K562 (cell line): ENCODE measurements around the gene PTPRR. TPM values are rescaled to one million over a fixed set of nuclear protein-coding genes. Genes with fewer than 3 reads are reported as not detected.
A peak's percentile ranks its signal among the peaks of the same experiment; 100 is the strongest.

ENCODE experiments used
- ADNP ChIP-seq: fragments of 200-800 bp; sonication (Bioruptor generic); IDR thresholded peaks from 2 replicates; pipeline ENCODE4 v1.6.1; 2016; ENCODE audit warnings: missing genetic modification characterization, missing compliant biosample characterization
- DEAF1 ChIP-seq: fragments of 450-650 bp; formaldehyde crosslinking; IDR thresholded peaks from 2 replicates; pipeline ENCODE4 v1.4.0; 2020; ENCODE audit warnings: mild to moderate bottlenecking, moderate library complexity
- ETV1 ChIP-seq: fragments of 450-650 bp; conservative IDR thresholded peaks from 2 replicates; pipeline ENCODE4 v1.6.1; 2016; ENCODE audit warnings: missing genetic modification characterization, control low read depth, low read depth, missing compliant biosample characterization
- KAT7 ChIP-seq: sonication (generic); formaldehyde crosslinking; IDR thresholded peaks from 2 replicates; pipeline ENCODE4 v1.8.0; 2022; ENCODE audit warnings: missing genetic modification reagents, mild to moderate bottlenecking, borderline replicate concordance
- KAT8 ChIP-seq: fragments of 450-650 bp; IDR thresholded peaks from 2 replicates; pipeline ENCODE4 v1.6.1; 2016; ENCODE audit warnings: low read depth, mild to moderate bottlenecking
- MBD2 ChIP-seq: sonication (generic); IDR thresholded peaks from 2 replicates; pipeline ENCODE4 v1.6.1; 2016; ENCODE audit warnings: low read depth, borderline replicate concordance
- MCM7 ChIP-seq, 2 experiments: fragments of 450-650 bp; IDR thresholded peaks; 2 replicates each; pipeline ENCODE4 v1.6.1; 2016 to 2018
- NR4A1 ChIP-seq, 2 experiments: fragments of 250-450 bp in 1 of 2; fragments of 450-650 bp in 1 of 2; sonication (Bioruptor Pico) in 1 of 2; IDR thresholded peaks; 2 replicates each; pipeline versions ENCODE4 v1.4.0 to v1.6.1; 2016 to 2020; ENCODE audit warnings: mild to moderate bottlenecking in 2 of 2, missing compliant biosample characterization in 1 of 2, missing genetic modification characterization in 1 of 2, moderate library complexity in 1 of 2
- PHF8 ChIP-seq: fragments of 200-600 bp; sonication (generic); IDR thresholded peaks from 2 replicates; pipeline ENCODE4 v1.6.1; 2012; ENCODE audit warnings: mixed run types, mild to moderate bottlenecking, inconsistent platforms, low read length, moderate library complexity, borderline replicate concordance
- POLR2AphosphoS5 ChIP-seq: IDR thresholded peaks from 2 replicates; pipeline ENCODE4 v1.6.1; 2011; ENCODE audit warnings: mild to moderate bottlenecking, low read depth, low read length, moderate library complexity; ENCODE audit not compliant: control insufficient read depth, insufficient read depth
- SETDB1 ChIP-seq: IDR thresholded peaks from one replicate; pipeline ENCODE4 v1.6.1; 2012; ENCODE audit warnings: low read length, control low read depth, inconsistent platforms
- SRSF3 ChIP-seq: fragments of 200-400 bp; formaldehyde crosslinking; IDR thresholded peaks from 2 replicates; pipeline ENCODE4 v1.6.1; 2016; ENCODE audit warnings: mild to moderate bottlenecking, low read length, moderate library complexity; ENCODE audit not compliant: insufficient read depth
- STAT6 ChIP-seq: sonication (generic); formaldehyde crosslinking; IDR thresholded peaks from 2 replicates; pipeline ENCODE4 v1.8.1; 2023; ENCODE audit warnings: mild to moderate bottlenecking, missing genetic modification reagents
- ZNF384 ChIP-seq: IDR thresholded peaks from 2 replicates; pipeline ENCODE4 v1.6.1; 2012; ENCODE audit warnings: low read depth, low read length, improper control_type of control experiment
- ZSCAN32 ChIP-seq: fragments of 450-650 bp; formaldehyde crosslinking; IDR thresholded peaks from 2 replicates; pipeline ENCODE4 v1.4.0; 2020; ENCODE audit warnings: mild to moderate bottlenecking, moderate library complexity
- polyA plus RNA-seq, 8 experiments: library from polyadenylated mRNA; depleted of rRNA in 4 of 8; stranded (reverse) in 5 of 8; unstranded in 3 of 8; fragments of >200 nt; fragmentation: Nextera tagmentation in 2 of 8; fragmentation: Illumina TruSeq in 1 of 8; extraction: Ambion mirVana in 2 of 8; extraction: Trizol in 1 of 8; gene quantifications; 2 replicates each; pipeline versions ENCODE4 v1.2.1 to v1.2.3, GENCODE V29; 2011 to 2014; ENCODE audit warnings: inconsistent platforms in 1 of 8, missing spikeins in 1 of 8
- total RNA-seq, 7 experiments: library from RNA; depleted of rRNA in 6 of 7; stranded (reverse); fragments of >200 nt in 6 of 7; fragmentation: Illumina TruSeq in 2 of 7; extraction: Trizol in 2 of 7; gene quantifications; 2 replicates each; pipeline versions ENCODE4 v1.2.1 to v1.2.3, GENCODE V29; 2011 to 2021; ENCODE audit warnings: low replicate concordance in 1 of 7
- TF ChIP-seq, protein P1 (sequence below): fragments of 450-650 bp; IDR thresholded peaks from 2 replicates; pipeline ENCODE4 v1.6.1; 2017; ENCODE audit warnings: antibody characterized with exemption, mild to moderate bottlenecking
- TF ChIP-seq, protein P2 (sequence below): fragments of 250-450 bp; sonication (Bioruptor Pico); IDR thresholded peaks from 2 replicates; pipeline ENCODE4 v1.8.0; 2022; ENCODE audit warnings: inconsistent platforms

The PTPRR gene
- total and polyA plus RNA-seq, 9 of the 15 experiments (the other 6 are each of a cell fraction or from before 2014, with no cell fraction given): 6.6 to 41.7 (median 12.3) TPM

- no peak for TF ChIP-seq SRSF3
- TF ChIP-seq KAT8: no peak
- no peak for TF ChIP-seq ADNP (tag)
- no peak for TF ChIP-seq DEAF1 (CRISPR knock-in tag)
- TF ChIP-seq SETDB1: no peak
- peak; percentile 63 for TF ChIP-seq ETV1
- no peak for TF ChIP-seq MCM7 (IDR thresholded peaks at IDR 0.05)
- TF ChIP-seq, protein P1, sequence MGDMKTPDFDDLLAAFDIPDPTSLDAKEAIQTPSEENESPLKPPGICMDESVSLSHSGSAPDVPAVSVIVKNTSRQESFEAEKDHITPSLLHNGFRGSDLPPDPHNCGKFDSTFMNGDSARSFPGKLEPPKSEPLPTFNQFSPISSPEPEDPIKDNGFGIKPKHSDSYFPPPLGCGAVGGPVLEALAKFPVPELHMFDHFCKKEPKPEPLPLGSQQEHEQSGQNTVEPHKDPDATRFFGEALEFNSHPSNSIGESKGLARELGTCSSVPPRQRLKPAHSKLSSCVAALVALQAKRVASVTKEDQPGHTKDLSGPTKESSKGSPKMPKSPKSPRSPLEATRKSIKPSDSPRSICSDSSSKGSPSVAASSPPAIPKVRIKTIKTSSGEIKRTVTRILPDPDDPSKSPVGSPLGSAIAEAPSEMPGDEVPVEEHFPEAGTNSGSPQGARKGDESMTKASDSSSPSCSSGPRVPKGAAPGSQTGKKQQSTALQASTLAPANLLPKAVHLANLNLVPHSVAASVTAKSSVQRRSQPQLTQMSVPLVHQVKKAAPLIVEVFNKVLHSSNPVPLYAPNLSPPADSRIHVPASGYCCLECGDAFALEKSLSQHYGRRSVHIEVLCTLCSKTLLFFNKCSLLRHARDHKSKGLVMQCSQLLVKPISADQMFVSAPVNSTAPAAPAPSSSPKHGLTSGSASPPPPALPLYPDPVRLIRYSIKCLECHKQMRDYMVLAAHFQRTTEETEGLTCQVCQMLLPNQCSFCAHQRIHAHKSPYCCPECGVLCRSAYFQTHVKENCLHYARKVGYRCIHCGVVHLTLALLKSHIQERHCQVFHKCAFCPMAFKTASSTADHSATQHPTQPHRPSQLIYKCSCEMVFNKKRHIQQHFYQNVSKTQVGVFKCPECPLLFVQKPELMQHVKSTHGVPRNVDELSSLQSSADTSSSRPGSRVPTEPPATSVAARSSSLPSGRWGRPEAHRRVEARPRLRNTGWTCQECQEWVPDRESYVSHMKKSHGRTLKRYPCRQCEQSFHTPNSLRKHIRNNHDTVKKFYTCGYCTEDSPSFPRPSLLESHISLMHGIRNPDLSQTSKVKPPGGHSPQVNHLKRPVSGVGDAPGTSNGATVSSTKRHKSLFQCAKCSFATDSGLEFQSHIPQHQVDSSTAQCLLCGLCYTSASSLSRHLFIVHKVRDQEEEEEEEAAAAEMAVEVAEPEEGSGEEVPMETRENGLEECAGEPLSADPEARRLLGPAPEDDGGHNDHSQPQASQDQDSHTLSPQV: peak; percentile 91
- TF ChIP-seq POLR2AphosphoS5: peak; percentile 67
- no peak; the same call in 1 of the 2 replicates for TF ChIP-seq ZNF384
- TF ChIP-seq KAT7 (CRISPR knock-in tag): no peak
- TF ChIP-seq PHF8: peak; percentile 34; the same call in 1 of the 2 replicates
- 0 out of 2 replicates have a peak, but pooled peaks have one; percentile 4 for TF ChIP-seq ZSCAN32 (CRISPR knock-in tag)
- TF ChIP-seq NR4A1 (CRISPR knock-in tag; IDR thresholded peaks at IDR 0.05): 0 out of 2 replicates have a peak, but pooled peaks have one; percentile 33
- peak; percentile 89 for TF ChIP-seq NR4A1 (tag; IDR thresholded peaks at IDR 0.05)
- TF ChIP-seq MBD2: peak; percentile 49; the same call in 1 of the 2 replicates
- TF ChIP-seq, protein P2, sequence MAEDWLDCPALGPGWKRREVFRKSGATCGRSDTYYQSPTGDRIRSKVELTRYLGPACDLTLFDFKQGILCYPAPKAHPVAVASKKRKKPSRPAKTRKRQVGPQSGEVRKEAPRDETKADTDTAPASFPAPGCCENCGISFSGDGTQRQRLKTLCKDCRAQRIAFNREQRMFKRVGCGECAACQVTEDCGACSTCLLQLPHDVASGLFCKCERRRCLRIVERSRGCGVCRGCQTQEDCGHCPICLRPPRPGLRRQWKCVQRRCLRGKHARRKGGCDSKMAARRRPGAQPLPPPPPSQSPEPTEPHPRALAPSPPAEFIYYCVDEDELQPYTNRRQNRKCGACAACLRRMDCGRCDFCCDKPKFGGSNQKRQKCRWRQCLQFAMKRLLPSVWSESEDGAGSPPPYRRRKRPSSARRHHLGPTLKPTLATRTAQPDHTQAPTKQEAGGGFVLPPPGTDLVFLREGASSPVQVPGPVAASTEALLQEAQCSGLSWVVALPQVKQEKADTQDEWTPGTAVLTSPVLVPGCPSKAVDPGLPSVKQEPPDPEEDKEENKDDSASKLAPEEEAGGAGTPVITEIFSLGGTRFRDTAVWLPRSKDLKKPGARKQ (CRISPR knock-in tag): no peak
- TF ChIP-seq STAT6 (CRISPR knock-in tag): no peak
Observed at GRCh38 chr12:70660620-70661219, 259.8 kb downstream of the PTPRR start (continued).
